Measurements from ENCODE around the gene ATF7. TPM values are rescaled to one million over a fixed set of nuclear protein-coding genes. Genes with fewer than 3 reads are reported as not detected.
"Not testable (repeated sequence)": the region's sequence is repeated elsewhere in the genome, so short reads cannot be mapped to it uniquely, and the experiment has no call there.

The ATF7 gene
- total RNA-seq, 1 donor from 2014 or later, result 61.2 TPM

GRCh38 chr12:53575502-53576249 is 50.5 kb downstream of the ATF7 start:
- DNase-seq (no peak), ATAC-seq (peak; percentile 69 to 79)
- TF ChIP-seq, protein P1, sequence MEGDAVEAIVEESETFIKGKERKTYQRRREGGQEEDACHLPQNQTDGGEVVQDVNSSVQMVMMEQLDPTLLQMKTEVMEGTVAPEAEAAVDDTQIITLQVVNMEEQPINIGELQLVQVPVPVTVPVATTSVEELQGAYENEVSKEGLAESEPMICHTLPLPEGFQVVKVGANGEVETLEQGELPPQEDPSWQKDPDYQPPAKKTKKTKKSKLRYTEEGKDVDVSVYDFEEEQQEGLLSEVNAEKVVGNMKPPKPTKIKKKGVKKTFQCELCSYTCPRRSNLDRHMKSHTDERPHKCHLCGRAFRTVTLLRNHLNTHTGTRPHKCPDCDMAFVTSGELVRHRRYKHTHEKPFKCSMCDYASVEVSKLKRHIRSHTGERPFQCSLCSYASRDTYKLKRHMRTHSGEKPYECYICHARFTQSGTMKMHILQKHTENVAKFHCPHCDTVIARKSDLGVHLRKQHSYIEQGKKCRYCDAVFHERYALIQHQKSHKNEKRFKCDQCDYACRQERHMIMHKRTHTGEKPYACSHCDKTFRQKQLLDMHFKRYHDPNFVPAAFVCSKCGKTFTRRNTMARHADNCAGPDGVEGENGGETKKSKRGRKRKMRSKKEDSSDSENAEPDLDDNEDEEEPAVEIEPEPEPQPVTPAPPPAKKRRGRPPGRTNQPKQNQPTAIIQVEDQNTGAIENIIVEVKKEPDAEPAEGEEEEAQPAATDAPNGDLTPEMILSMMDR (IDR thresholded peaks at IDR 0.05), result no peak

DNA sequence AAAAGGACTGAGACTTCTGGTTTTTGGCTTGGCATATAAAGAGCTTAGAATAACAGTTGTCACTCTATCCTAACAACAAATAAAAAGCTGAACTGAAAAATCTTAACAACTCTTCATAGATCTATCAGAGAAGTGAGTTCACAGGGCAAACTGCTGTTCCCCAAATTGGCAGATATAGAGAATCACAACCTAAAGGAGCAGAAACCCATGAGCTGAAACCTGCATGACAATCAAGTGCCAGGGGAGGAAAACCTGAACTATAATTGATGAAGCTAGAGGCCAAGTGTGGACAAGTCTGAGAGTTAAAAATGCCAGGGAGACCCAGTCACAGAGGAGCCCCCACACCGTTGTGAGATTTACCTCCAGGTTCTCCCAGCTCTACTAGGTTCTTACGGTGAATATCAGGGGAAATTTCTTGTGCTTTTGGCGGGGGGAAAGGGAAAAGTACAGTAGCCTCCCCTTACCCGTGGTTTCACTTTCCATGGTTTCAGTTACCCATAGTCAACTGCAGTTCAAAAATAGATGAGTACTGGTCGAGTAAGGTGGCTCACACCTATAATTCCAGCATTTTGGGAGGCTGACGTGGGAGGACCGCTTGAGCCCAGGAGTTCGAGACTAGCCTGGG is 53.9 kb downstream of the ATF7 start:
- Histone ChIP-seq H3K27ac (no peak overlapping the region), H3K4me1 (peaks cover 37% of the 10 kb centered on the region), H3K27me3 (ENCODE audit: low read depth) (no peaks in the 10 kb centered on the region), H3K4me3 (no peak overlapping the region), H3K36me3 (peaks cover 13% of the 10 kb centered on the region), H3K9me3 (no peaks in the 10 kb centered on the region)
- TF ChIP-seq, protein P1 (IDR thresholded peaks at IDR 0.05), result no peak
- DNase-seq (no peak), ATAC-seq (no peak)
- intact Hi-C loops (cut with DNase I), result no loop called here

More at GRCh38 chr12:53575502-53576249, 50.5 kb downstream of the ATF7 start:
- no peaks in the 10 kb centered on the region for H3K27me3 ChIP-seq (ENCODE audit: low read depth)
- no peaks in the 10 kb centered on the region for H3K9me3 ChIP-seq
- no peak overlapping the region for H3K4me3 ChIP-seq
- H3K36me3 ChIP-seq, result peaks cover 13% of the 10 kb centered on the region
- peaks cover 31% of the 10 kb centered on the region for H3K4me1 ChIP-seq
- H3K27ac ChIP-seq, result peak overlapping the region; percentile 59
- intact Hi-C loops (cut with DNase I), result no loop called here

- TF ChIP-seq, protein P1 (IDR thresholded peaks at IDR 0.05), result no peak
Measured at GRCh38 chr12:53571295-53571694, 54.9 kb downstream of the ATF7 start.

GRCh38 chr12:53568809-53569557 is 57.2 kb downstream of the ATF7 start:
- TF ChIP-seq, protein P1 (IDR thresholded peaks at IDR 0.05), result no peak
- no peaks in the 10 kb centered on the region for H3K27me3 ChIP-seq (ENCODE audit: low read depth)
- H3K4me1 ChIP-seq, result peaks cover 22% of the 10 kb centered on the region
- H3K9me3 ChIP-seq, result no peaks in the 10 kb centered on the region
- H3K36me3 ChIP-seq, result peaks cover 7% of the 10 kb centered on the region
- H3K4me3 ChIP-seq, result no peak overlapping the region
- DNase-seq, result no peak
- ATAC-seq, result no peak
- no peak overlapping the region for H3K27ac ChIP-seq
- intact Hi-C loops (cut with DNase I), result no loop called here

More at GRCh38 chr12:53571295-53571694, 54.9 kb downstream of the ATF7 start:
- intact Hi-C loops (cut with DNase I), result no loop called here
- DNase-seq (no peak), ATAC-seq (no peak)
- Histone ChIP-seq H3K4me1 (peaks cover 30% of the 10 kb centered on the region), H3K36me3 (peaks cover 9% of the 10 kb centered on the region), H3K27me3 (ENCODE audit: low read depth) (no peaks in the 10 kb centered on the region), H3K9me3 (no peaks in the 10 kb centered on the region), H3K4me3 (no peak overlapping the region), H3K27ac (no peak overlapping the region)

DNA sequence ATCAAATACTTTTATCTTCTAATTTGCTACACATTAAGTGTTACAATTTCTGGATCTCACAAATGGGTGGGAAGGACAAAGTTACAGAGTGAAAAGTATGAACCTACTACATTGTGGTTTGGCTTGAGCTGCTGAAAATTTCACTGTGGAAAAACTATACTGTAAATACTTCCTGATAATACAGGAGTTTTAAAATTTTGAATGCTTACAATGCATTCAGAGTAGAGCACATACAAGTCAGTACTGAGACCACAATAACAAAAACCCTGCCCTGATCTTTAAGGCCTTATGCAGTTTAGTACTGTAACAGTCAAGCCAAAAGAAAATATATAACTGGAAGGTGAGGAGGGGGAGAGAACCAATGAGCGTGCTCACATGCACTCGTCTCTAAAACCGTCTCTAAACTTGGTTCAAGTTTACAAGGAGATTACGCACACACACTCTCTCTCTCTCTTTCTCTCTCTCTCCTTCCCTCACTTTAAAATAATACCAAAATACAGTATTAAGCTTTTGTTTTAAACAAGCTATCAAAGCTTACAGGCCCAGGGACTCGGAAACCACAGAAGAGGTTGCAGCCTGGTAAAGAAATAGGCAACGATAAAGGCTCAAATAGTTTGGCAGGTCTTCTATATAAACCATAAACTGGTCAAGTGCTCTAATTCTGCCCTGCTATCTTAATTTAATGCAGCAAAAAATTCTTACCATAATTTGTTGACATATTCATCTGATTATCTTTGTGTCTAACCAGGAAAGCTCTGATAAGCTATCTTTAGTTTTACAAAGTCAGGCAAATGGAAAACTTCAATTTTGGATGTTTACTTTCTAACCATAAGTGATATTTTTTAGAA is 58.0 kb downstream of the ATF7 start:
- intact Hi-C loops (cut with DNase I), result no loop called here
- DNase-seq (no peak), ATAC-seq (no peak)
- Histone ChIP-seq H3K27ac (no peak overlapping the region), H3K4me1 (peaks cover 22% of the 10 kb centered on the region), H3K36me3 (peaks cover 7% of the 10 kb centered on the region), H3K4me3 (no peak overlapping the region), H3K9me3 (no peaks in the 10 kb centered on the region), H3K27me3 (ENCODE audit: low read depth) (no peaks in the 10 kb centered on the region)
- TF ChIP-seq, protein P1 (IDR thresholded peaks at IDR 0.05), result no peak

GRCh38 chr12:53565376-53565775 is 60.8 kb downstream of the ATF7 start:
- H3K9me3 ChIP-seq; ATAC-seq; intact Hi-C loops (cut with DNase I); DNase-seq; H3K4me3 ChIP-seq; H3K27ac ChIP-seq; H3K36me3 ChIP-seq; H3K27me3 ChIP-seq (ENCODE audit: low read depth): not testable (repeated sequence)
- peaks cover 39% of the 10 kb centered on the region for H3K4me1 ChIP-seq
